ENCODE measurements around the gene CECR2.

Gene CECR2

GRCh38 chr22:17368144-17368543 is 1.1 kb upstream of the CECR2 start:
- no peak for DNase-seq (ENCODE audit: low read depth)

- DNase-seq (ENCODE audit: low read depth): no peak
These were observed 464 bp upstream of the CECR2 start for GRCh38 chr22:17368554-17369438.

- DNase-seq (ENCODE audit: low read depth): no peak
These were observed 936 bp downstream of the CECR2 start for GRCh38 chr22:17370026-17370765.

- DNase-seq (ENCODE audit: low read depth): no peak
These were observed 1.6 kb downstream of the CECR2 start for GRCh38 chr22:17370766-17371432.

- no peak for DNase-seq (ENCODE audit: low read depth)
These were observed 2.2 kb downstream of the CECR2 start for GRCh38 chr22:17371448-17371847.

- no peak for DNase-seq (ENCODE audit: low read depth)
These were observed 4.6 kb downstream of the CECR2 start for GRCh38 chr22:17373855-17374254.

GRCh38 chr22:17375914-17376614 is 6.8 kb downstream of the CECR2 start:
- DNase-seq (ENCODE audit: low read depth): no peak

GRCh38 chr22:17376950-17377349 is 7.7 kb downstream of the CECR2 start:
- DNase-seq (ENCODE audit: low read depth): no peak

- no peak for DNase-seq (ENCODE audit: low read depth)
These were observed 10.7 kb downstream of the CECR2 start for GRCh38 chr22:17379944-17380343.

GRCh38 chr22:17380359-17381087 is 11.3 kb downstream of the CECR2 start:
- no peak for DNase-seq (ENCODE audit: low read depth)

- no peak for DNase-seq (ENCODE audit: low read depth)
These were observed 12.1 kb downstream of the CECR2 start for GRCh38 chr22:17381192-17381913.

- no peak for DNase-seq (ENCODE audit: low read depth)
These were observed 15.5 kb downstream of the CECR2 start for GRCh38 chr22:17384612-17385330.

GRCh38 chr22:17387356-17387755 is 18.1 kb downstream of the CECR2 start:
- DNase-seq (ENCODE audit: low read depth): no peak

- DNase-seq (ENCODE audit: low read depth): no peak
These were observed 19.0 kb downstream of the CECR2 start for GRCh38 chr22:17388235-17388634.

- no peak for DNase-seq (ENCODE audit: low read depth)
These were observed 20.8 kb downstream of the CECR2 start for GRCh38 chr22:17390087-17390486.

GRCh38 chr22:17396516-17396915 is 27.3 kb downstream of the CECR2 start:
- no peak for DNase-seq (ENCODE audit: low read depth)

GRCh38 chr22:17397756-17398547 is 28.7 kb downstream of the CECR2 start:
- no peak for DNase-seq (ENCODE audit: low read depth)

- DNase-seq (ENCODE audit: low read depth): no peak
These were observed 31.0 kb downstream of the CECR2 start for GRCh38 chr22:17400305-17400704.

- DNase-seq (ENCODE audit: low read depth): no peak
These were observed 32.5 kb downstream of the CECR2 start for GRCh38 chr22:17401728-17402127.

Measured in GM04504 (cell line).